Calu3 (cell line): ENCODE data around the gene UBA6. TPM values are rescaled to one million over a fixed set of nuclear protein-coding genes. Genes with fewer than 3 reads are reported as not detected.

Experiments
- BruUV-seq: library from RNA; stranded (reverse); fragments of 400-500 nt; replicated peaks from 2 replicates; lab custom pipeline; 2021; lab: Mats Ljungman, UMichigan
- CTCF ChIA-PET: fragments of 300-600 bp; sonication (Branson Sonifier 250); formaldehyde crosslinking; loops from one replicate; lab custom pipeline; 2022; ENCODE audit warnings: antibody characterized with exemption; lab: Charles Lee
- DNase-seq: peaks from one replicate; pipeline ENCODE4 v3.0.0; 2022
- H3K27ac Mint-ChIP-seq: one replicate; pipeline ENCODE4 v1.8.0; 2022; ENCODE audit warnings: mixed read lengths; ENCODE audit not compliant: unreplicated experiment
- H3K27me3 Mint-ChIP-seq: one replicate; pipeline ENCODE4 v1.8.0; 2022; ENCODE audit warnings: mixed read lengths; ENCODE audit not compliant: unreplicated experiment
- H3K36me3 Mint-ChIP-seq: one replicate; pipeline ENCODE4 v1.8.0; 2022; ENCODE audit warnings: mild to moderate bottlenecking, moderate library complexity, mixed read lengths; ENCODE audit not compliant: insufficient read depth, unreplicated experiment
- H3K4me1 Mint-ChIP-seq: one replicate; pipeline ENCODE4 v1.8.0; 2022; ENCODE audit warnings: mild to moderate bottlenecking, low read depth, mixed read lengths; ENCODE audit not compliant: unreplicated experiment
- H3K4me3 Mint-ChIP-seq: one replicate; pipeline ENCODE4 v1.8.0; 2022; ENCODE audit warnings: mild to moderate bottlenecking, low read depth, moderate library complexity, mixed read lengths; ENCODE audit not compliant: unreplicated experiment
- H3K9me3 Mint-ChIP-seq: one replicate; pipeline ENCODE4 v1.8.0; 2022; ENCODE audit warnings: low read depth, mixed read lengths; ENCODE audit not compliant: unreplicated experiment
- CTCF ChIP-seq: fragments of 200-600 bp; IDR thresholded peaks from one replicate; pipeline ENCODE4 v1.8.0; 2022; ENCODE audit warnings: antibody characterized with exemption; ENCODE audit not compliant: unreplicated experiment
- intact Hi-C: fragments of 100-400 bp; cut with micrococcal nuclease; formaldehyde crosslinking; loops from one replicate; pipeline ENCODE4 v1.10.0; 2022; ENCODE audit not compliant: unreplicated experiment
- total RNA-seq: library from RNA; stranded (reverse); gene quantifications from 2 replicates; pipeline ENCODE4 v1.2.3, GENCODE V29; 2022

UBA6 gene
- total RNA-seq, 1 experiment from 2014 or later: 66.1 TPM

- Mint-ChIP-seq H3K27me3 (no peaks in the 10 kb centered on the region), H3K27ac (no peak overlapping the region), H3K36me3 (peaks cover 19% of the 10 kb centered on the region), H3K4me3 (no peak overlapping the region), H3K9me3 (peaks cover 3% of the 10 kb centered on the region), H3K4me1 (no peaks in the 10 kb centered on the region)
- CTCF ChIA-PET: no interaction called here
- intact Hi-C loops: no loop called here
- TF ChIP-seq CTCF: no peak
- BruUV-seq: no TSS peak
- no peak for DNase-seq
Observed at GRCh38 chr4:67704843-67705242, 3.9 kb upstream of the UBA6 start.

GRCh38 chr4:67702166-67702565 is 1.2 kb upstream of the UBA6 start:
- no TSS peak for BruUV-seq
- Mint-ChIP-seq H3K4me1 (peaks cover 11% of the 10 kb centered on the region), H3K36me3 (peaks cover 30% of the 10 kb centered on the region), H3K27me3 (no peaks in the 10 kb centered on the region), H3K27ac (no peak overlapping the region), H3K4me3 (peak overlapping the region; percentile 91), H3K9me3 (peaks cover 3% of the 10 kb centered on the region)
- intact Hi-C loops: no loop called here
- no peak for TF ChIP-seq CTCF
- DNase-seq: no peak
- CTCF ChIA-PET: no interaction called here

- DNase-seq: no peak
- Mint-ChIP-seq H3K4me3 (peak overlapping the region; percentile 91), H3K27ac (peak overlapping the region; percentile 87), H3K4me1 (peaks cover 12% of the 10 kb centered on the region), H3K9me3 (peaks cover 3% of the 10 kb centered on the region), H3K36me3 (peaks cover 30% of the 10 kb centered on the region), H3K27me3 (no peaks in the 10 kb centered on the region)
- CTCF ChIA-PET: interaction anchor here (0.6 to 1.5 kb wide), 2 partner anchors 14 to 201 kb away, joined by 3 read pairs; no protein-coding TSS in a partner anchor
- TF ChIP-seq CTCF: no peak
- intact Hi-C loops: no loop called here
- BruUV-seq: TSS peak; percentile 74
Observed at GRCh38 chr4:67701517-67701850, 529 bp upstream of the UBA6 start.

GRCh38 chr4:67700116-67700737 is 728 bp downstream of the UBA6 start:
- TF ChIP-seq CTCF: no peak
- CTCF ChIA-PET: interaction anchor here (0.9 to 1.5 kb wide), 2 partner anchors 13 to 14 kb away, joined by 3 read pairs; no protein-coding TSS in a partner anchor
- H3K27ac Mint-ChIP-seq: peak overlapping the region; percentile 87
- no peak for DNase-seq
- no peaks in the 10 kb centered on the region for H3K9me3 Mint-ChIP-seq
- peaks cover 12% of the 10 kb centered on the region for H3K4me1 Mint-ChIP-seq
- intact Hi-C loops: no loop called here
- H3K27me3 Mint-ChIP-seq: no peaks in the 10 kb centered on the region
- peak overlapping the region; percentile 91 for H3K4me3 Mint-ChIP-seq
- peaks cover 30% of the 10 kb centered on the region for H3K36me3 Mint-ChIP-seq
- BruUV-seq: TSS peak; percentile 51
